ENCODE results near the gene PROB1.
"Not testable (repeated sequence)": the region's sequence is repeated elsewhere in the genome, so short reads cannot be mapped to it uniquely, and the experiment has no call there.

Gene PROB1

DNA sequence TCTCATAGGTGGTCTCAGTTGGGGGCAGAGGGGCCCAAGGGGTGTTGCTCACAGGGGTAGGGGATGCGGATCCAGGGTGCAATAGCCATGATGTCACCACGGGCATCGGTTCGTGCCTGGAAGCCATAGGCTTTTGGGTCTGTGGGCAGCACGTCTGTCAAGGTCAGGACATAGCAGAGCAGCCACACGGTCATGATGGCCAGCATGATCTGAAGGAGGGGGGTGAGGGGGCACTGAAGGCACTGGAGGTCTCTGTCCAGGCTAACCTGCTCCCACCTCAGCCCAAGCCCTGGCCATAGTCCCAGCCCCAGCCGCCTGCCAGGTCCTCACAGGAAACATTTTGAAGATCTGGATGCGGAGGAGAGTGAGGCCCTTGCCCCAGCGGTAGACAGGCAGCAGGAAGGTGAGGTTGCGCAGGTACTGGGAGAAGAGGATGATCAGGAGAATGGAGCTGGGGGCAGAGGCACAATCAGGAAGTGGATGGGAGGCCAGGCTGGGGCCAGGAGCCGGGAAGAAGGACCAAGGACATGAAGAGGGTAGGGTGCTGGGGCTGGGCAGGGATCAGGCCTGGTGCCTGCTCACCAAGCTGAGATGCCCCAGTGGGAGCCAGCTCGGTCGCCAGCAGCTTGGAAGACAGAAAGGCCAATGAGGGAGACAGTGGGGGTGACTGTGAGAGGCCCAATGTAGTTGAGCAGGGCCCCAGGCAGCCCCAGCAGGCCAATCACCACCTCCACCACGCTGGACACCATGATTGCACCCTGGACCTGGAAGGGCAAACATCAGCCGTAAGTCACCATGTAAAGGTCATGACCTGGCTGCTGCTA, 15.1 kb downstream of the PROB1 start:
- no peak for DNase-seq (ENCODE audit: low read depth, low spot score)

GRCh38 chr5:139378941-139379361, 16.0 kb downstream of the PROB1 start:
- DNase-seq (ENCODE audit: low read depth, low spot score) = no peak

GRCh38 chr5:139378101-139378825, 16.6 kb downstream of the PROB1 start:
- no peak for DNase-seq (ENCODE audit: low read depth, low spot score)

DNA sequence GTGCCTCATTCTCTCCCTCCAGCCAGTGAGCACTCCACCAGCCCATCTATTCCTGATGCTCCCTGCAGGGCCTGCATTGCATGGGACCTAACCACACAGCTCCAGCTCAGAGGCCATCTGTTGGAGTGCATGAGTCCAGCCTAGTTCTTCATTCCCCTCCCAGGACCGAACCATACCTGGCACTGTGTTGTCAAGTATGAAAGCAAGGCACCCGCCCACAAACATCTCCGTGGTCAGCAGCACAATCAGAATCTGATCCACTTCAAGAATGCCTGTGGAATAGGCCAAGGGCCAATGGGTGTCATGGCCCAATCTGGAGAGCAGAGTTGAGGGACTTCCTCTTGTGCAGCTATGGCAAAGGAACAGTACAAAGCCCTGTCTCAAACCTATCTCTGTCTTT, 17.7 kb downstream of the PROB1 start:
- no peak for DNase-seq (ENCODE audit: low read depth, low spot score)

- DNase-seq (ENCODE audit: low read depth, low spot score) = no peak
These were observed 18.5 kb downstream of the PROB1 start for GRCh38 chr5:139376364-139376763.

GRCh38 chr5:139374909-139375308, 20.0 kb downstream of the PROB1 start:
- DNase-seq (ENCODE audit: low read depth, low spot score) = no peak

GRCh38 chr5:139371482-139372435, 23.1 kb downstream of the PROB1 start:
- DNase-seq (ENCODE audit: low read depth, low spot score) = no peak

- DNase-seq (ENCODE audit: low read depth, low spot score) = no peak
These were observed 25.7 kb downstream of the PROB1 start for GRCh38 chr5:139369181-139369580.

GRCh38 chr5:139368613-139369012, 26.3 kb downstream of the PROB1 start:
- DNase-seq (ENCODE audit: low read depth, low spot score) = no peak

DNA sequence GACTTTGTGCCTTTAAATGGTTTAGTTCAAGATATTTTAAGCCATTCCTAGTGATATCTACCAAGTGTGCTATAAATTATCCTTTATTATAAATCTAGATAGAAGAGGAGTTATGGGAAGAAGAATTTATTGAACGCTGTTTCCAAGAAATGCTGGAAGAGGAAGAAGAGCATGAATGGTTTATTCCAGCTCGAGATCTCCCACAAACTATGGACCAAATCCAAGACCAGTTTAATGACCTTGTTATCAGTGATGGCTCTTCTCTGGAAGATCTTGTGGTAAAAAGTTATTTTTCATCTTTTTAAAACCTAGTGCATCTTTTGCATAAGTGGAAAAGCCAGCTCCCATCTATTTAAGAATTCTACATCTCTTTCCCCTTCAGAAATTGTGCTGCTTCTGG, 30.4 kb downstream of the PROB1 start:
- no peak for DNase-seq (ENCODE audit: low read depth, low spot score)

DNA sequence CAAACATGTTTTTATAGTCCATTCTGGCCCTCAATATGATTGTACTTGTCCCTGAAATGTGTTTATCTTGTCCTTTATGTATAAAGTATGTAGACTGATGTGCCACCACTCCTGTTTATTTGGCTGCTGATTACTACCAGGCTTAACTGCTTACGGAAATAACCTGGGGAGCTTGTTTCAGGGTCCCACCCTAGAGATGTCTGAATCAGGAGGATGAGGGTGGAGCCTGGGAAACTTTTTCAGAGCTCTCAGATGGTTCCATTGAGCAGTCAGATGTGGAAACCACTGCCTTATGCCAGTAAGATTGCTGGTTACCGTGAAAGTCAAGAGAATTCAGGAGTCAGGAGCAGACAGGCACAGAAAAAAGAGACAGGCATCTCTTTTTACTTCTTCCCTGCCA, 31.0 kb downstream of the PROB1 start:
- DNase-seq (ENCODE audit: low read depth, low spot score) = no peak

DNA sequence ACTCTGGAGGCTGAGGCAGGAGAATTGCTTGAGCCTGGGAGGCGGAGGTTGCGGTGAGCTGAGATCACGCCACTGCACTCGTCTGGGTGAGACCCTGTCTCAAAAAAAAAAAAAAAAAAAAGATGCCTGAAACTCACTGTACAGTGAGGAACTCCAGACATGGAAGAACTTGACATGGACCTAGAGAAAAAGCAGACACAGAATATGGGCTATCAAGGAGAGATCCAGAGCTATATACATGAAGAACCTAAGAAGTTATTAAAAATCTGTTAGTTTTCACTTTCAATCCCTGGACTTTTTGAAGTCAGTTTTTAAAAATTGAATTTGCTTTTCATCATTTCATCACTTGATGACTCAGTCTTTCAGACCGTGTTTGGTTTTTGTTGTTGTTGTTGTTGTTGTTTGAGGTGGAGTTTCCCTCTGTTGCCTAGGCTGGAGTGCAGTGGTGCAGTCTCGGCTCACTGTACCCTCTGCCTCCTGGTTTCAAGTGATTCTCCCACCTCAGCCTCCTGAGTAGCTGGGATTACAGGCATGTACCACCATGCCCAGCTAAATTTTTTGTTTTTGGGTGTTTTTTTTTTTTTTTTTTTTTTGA, 33.0 kb downstream of the PROB1 start:
- no peak for DNase-seq (ENCODE audit: low read depth, low spot score)

DNA sequence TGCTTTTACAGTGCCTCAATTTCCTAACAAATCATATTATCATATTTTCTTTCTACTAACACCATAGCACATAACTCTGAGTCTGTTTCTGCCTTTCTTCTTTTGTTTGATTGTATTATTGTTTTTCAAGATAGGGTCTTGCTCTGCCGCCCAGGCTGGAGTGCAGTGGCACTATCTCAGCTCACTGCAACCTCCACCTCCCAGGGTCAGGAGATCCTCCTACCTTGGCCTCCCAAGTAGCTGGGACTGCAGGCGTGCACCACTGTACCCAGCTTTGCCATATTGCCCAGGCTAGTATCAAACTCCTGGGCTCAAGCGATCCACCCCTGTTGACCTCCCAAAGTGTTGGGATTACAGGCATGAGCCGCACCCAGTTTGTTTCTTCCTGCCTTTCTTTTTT, 34.5 kb downstream of the PROB1 start:
- DNase-seq (ENCODE audit: low read depth, low spot score) = no peak

GRCh38 chr5:139358064-139358463, 36.8 kb downstream of the PROB1 start:
- no peak for DNase-seq (ENCODE audit: low read depth, low spot score)

- not testable (repeated sequence) for DNase-seq (ENCODE audit: low read depth, low spot score)
These were observed 39.0 kb downstream of the PROB1 start for GRCh38 chr5:139355900-139356299.

- no peak for DNase-seq (ENCODE audit: low read depth, low spot score)
These were observed 40.7 kb downstream of the PROB1 start for GRCh38 chr5:139354186-139354585.

DNA sequence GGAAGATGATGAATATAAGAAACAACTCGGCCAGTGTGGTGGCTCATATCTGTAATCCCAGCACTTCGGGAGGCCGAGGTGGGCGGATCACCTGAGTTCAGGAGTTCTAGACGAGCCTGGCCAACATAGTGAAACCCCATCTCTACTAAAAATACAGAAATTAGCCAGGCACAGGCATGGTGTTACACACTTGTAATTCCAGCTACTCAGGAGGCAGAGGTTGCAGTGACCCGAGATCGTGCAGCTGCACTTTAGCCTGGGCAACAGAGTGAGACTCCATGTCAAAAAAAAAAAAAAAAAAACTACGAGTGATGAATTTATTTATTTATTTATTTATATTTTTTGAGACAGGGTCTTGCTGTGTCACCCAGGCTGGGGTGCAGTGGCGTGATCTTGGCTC, 47.0 kb downstream of the PROB1 start:
- not testable (repeated sequence) for DNase-seq (ENCODE audit: low read depth, low spot score)

GRCh38 chr5:139345442-139345841, 49.5 kb downstream of the PROB1 start:
- DNase-seq (ENCODE audit: low read depth, low spot score) = not testable (repeated sequence)

DNA sequence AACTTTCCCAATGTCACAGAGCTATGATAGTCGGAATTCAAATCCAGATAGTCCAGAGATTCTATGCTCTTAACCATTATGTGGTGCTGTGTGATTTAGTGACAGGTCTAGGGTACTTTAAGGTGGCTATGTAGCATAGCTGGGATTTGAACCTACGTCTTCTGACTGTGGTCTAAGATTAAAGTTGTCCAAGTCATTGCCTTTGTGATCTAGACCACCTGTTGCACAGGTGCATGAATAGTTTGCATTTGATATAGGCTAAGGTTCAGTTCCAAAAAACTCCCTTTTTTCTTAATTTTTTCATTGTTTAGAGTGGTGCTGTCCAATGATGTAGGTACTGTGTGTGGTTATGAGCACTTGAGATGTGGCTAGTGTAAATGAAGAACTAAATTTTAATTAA, 50.7 kb downstream of the PROB1 start:
- DNase-seq (ENCODE audit: low read depth, low spot score) = no peak

DNA sequence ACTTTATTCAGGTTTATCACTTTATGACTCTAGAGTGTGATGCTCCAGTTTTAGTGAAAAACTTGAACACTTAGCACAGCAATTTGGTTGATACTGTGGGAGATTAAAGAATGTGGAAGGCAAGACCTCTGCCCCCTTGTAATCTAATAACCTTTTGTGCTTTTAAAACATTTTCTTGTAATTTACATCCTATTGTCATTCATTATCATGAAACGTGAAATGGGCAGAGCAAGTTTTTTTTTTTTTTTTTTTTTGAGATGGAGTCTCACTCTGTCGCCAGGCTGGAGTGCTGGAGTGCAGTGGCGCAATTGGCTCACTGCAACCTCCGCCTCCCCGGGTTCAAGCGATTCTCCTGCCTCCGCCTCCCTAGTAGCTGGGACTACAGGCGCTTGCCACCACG, 51.4 kb downstream of the PROB1 start:
- DNase-seq (ENCODE audit: low read depth, low spot score) = no peak

GRCh38 chr5:139342423-139342723, 52.5 kb downstream of the PROB1 start:
- DNase-seq (ENCODE audit: low read depth, low spot score) = peak; percentile 63

Measured in activated naive CD8-positive, alpha-beta T cell treated with anti-CD3 and anti-CD28 coated beads, Interleukin-2, amount 50 U/mL, for 16 hours (primary cell).